ENCODE results near the gene VLDLR. TPM values are rescaled to one million over a fixed set of nuclear protein-coding genes. Genes with fewer than 3 reads are reported as not detected.

Gene VLDLR
- total RNA-seq, 2 experiments from 2014 or later, result 7.2 to 7.4 TPM

GRCh38 chr9:2657427-2657826 lies 35.8 kb downstream of the VLDLR start:
- H3K4me3 Mint-ChIP-seq, result peak overlapping the region; percentile 37
- DNase-seq (no peak), ATAC-seq (ENCODE audit: low read depth) (no peak)
- H3K4me1 Mint-ChIP-seq, result peaks cover 23% of the 10 kb centered on the region
- no peaks in the 10 kb centered on the region for H3K9me3 Mint-ChIP-seq
- H3K27me3 Mint-ChIP-seq, result no peaks in the 10 kb centered on the region
- peaks cover 22% of the 10 kb centered on the region for H3K36me3 Mint-ChIP-seq
- H3K27ac Mint-ChIP-seq, result peak overlapping the region; percentile 71
- POLR2A ChIA-PET, result interaction anchor here (1.0 kb wide), 1 partner anchor 107 kb away, joined by 4 read pairs; no protein-coding TSS in a partner anchor

- POLR2A ChIA-PET, result no interaction called here
- Mint-ChIP-seq H3K4me1 (peaks cover 5% of the 10 kb centered on the region), H3K4me3 (no peak overlapping the region), H3K27ac (no peak overlapping the region), H3K27me3 (no peaks in the 10 kb centered on the region), H3K36me3 (peaks cover 1% of the 10 kb centered on the region), H3K9me3 (peaks cover 4% of the 10 kb centered on the region)
- no peak for ATAC-seq (ENCODE audit: low read depth)
- no peak for DNase-seq
Measured at GRCh38 chr9:2662496-2662895, 40.9 kb downstream of the VLDLR start.

GRCh38 chr9:2663461-2664173 lies 42.0 kb downstream of the VLDLR start:
- H3K4me3 Mint-ChIP-seq, result no peak overlapping the region
- peaks cover 4% of the 10 kb centered on the region for H3K4me1 Mint-ChIP-seq
- POLR2A ChIA-PET, result no interaction called here
- H3K27me3 Mint-ChIP-seq, result no peaks in the 10 kb centered on the region
- no peak overlapping the region for H3K27ac Mint-ChIP-seq
- peaks cover 1% of the 10 kb centered on the region for H3K36me3 Mint-ChIP-seq
- ATAC-seq (ENCODE audit: low read depth), result no peak
- DNase-seq, result no peak
- H3K9me3 Mint-ChIP-seq, result peaks cover 4% of the 10 kb centered on the region

DNA sequence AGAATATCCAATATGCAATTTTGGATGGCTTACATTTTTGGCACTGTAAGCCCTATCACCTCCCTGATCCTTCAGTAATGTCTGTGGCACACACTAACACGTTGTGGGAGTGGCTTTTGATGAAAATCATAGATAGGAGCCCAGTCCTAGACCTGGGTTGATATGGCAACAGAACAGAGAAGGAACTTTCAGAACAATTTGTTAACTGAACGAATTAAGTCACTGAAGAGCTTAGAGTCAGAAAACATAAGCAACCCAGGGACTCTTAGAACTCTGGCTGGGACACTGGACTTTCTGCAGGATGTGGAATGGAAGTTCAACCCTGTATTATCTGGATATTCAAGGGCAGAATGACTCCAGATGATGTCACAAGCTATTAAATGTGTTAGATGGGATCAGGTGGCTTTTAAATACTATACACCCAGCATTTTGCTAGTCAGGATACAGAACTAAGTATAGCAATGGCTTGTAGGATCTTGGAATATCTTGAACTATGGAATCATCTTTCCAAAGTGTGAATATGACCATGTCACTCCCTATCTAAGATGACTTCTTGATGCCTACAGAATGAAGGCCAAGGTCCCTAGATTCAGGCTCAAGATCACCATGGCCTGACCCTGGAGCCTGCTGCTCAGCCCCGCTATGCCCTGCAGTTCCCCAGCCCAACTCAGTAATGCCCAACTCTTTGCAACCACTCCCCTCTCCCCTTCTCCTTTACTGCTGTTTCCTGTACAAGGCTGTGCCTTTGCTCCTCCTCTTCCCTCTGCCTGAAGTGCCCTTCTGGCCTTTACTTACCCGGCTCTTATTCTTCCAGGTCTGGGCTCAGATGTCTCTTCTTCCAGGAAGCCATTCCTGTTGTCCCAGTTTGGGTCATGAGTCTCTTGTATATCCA lies 42.8 kb downstream of the VLDLR start:
- peaks cover 1% of the 10 kb centered on the region for H3K36me3 Mint-ChIP-seq
- peaks cover 4% of the 10 kb centered on the region for H3K9me3 Mint-ChIP-seq
- POLR2A ChIA-PET, result interaction anchor here (0.6 kb wide), 1 partner anchor 9 kb away, joined by 3 read pairs; no protein-coding TSS in a partner anchor
- H3K4me1 Mint-ChIP-seq, result peaks cover 4% of the 10 kb centered on the region
- H3K27me3 Mint-ChIP-seq, result no peaks in the 10 kb centered on the region
- H3K27ac Mint-ChIP-seq, result no peak overlapping the region
- ATAC-seq (ENCODE audit: low read depth) (no peak), DNase-seq (no peak)
- no peak overlapping the region for H3K4me3 Mint-ChIP-seq

- peaks cover 4% of the 10 kb centered on the region for H3K9me3 Mint-ChIP-seq
- DNase-seq, result no peak
- peaks cover 4% of the 10 kb centered on the region for H3K4me1 Mint-ChIP-seq
- H3K27ac Mint-ChIP-seq, result no peak overlapping the region
- no peaks in the 10 kb centered on the region for H3K27me3 Mint-ChIP-seq
- H3K36me3 Mint-ChIP-seq, result peaks cover 1% of the 10 kb centered on the region
- POLR2A ChIA-PET, result no interaction called here
- ATAC-seq (ENCODE audit: low read depth), result no peak
- H3K4me3 Mint-ChIP-seq, result no peak overlapping the region
Measured at GRCh38 chr9:2666569-2666968, 45.0 kb downstream of the VLDLR start.

DNA sequence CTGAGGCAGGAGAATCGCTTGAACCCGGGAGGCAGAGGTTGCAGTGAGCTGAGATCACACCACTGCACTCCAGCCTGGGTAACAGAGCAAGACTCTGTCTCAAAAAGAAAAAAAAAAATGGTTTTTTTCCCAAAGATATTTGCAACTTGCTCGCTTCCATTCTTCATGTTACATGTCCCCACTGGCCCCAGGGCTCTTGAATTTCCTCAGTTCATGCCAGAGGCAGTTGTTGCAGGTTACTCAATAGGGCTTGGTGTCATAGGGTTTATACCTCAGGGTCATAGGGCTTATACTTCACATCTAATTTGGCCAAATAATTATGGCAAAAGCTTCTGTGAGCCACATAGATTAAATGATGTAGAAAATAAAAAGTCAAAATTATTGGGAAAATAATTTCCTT lies 51.6 kb downstream of the VLDLR start:
- Mint-ChIP-seq H3K27ac (no peak overlapping the region), H3K9me3 (no peaks in the 10 kb centered on the region), H3K27me3 (peaks cover 5% of the 10 kb centered on the region), H3K4me3 (no peak overlapping the region), H3K4me1 (no peaks in the 10 kb centered on the region), H3K36me3 (no peaks in the 10 kb centered on the region)
- POLR2A ChIA-PET, result no interaction called here
- ATAC-seq (ENCODE audit: low read depth), result no peak
- no peak for DNase-seq

GRCh38 chr9:2674141-2674824 lies 52.7 kb downstream of the VLDLR start:
- no peaks in the 10 kb centered on the region for H3K4me1 Mint-ChIP-seq
- no peaks in the 10 kb centered on the region for H3K36me3 Mint-ChIP-seq
- no peaks in the 10 kb centered on the region for H3K9me3 Mint-ChIP-seq
- POLR2A ChIA-PET, result no interaction called here
- H3K27me3 Mint-ChIP-seq, result peaks cover 6% of the 10 kb centered on the region
- H3K27ac Mint-ChIP-seq, result no peak overlapping the region
- DNase-seq, result no peak
- H3K4me3 Mint-ChIP-seq, result no peak overlapping the region
- no peak for ATAC-seq (ENCODE audit: low read depth)

DNA sequence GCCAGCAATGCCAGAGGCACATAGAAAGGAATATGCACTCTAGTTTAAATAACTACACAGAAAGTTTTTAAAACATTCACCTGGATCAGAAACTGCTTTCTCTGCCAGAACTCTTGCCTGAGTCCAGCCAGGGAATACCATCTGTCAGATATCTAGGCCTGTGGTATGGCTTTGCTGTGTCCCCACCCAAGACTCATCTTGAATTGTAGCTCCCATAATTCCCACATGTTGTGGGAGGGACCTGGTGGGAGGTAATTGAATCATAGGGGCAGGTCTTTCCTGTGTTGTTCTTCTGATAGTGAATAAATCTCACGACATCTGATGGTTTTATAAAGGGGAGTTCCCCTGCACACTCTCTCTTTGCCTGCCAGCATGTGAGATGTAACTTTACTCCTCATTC lies 54.2 kb downstream of the VLDLR start:
- Mint-ChIP-seq H3K27ac (no peak overlapping the region), H3K9me3 (no peaks in the 10 kb centered on the region), H3K27me3 (peaks cover 8% of the 10 kb centered on the region), H3K4me3 (no peak overlapping the region), H3K36me3 (no peaks in the 10 kb centered on the region), H3K4me1 (no peaks in the 10 kb centered on the region)
- ATAC-seq (ENCODE audit: low read depth) (no peak), DNase-seq (no peak)
- POLR2A ChIA-PET, result no interaction called here

DNA sequence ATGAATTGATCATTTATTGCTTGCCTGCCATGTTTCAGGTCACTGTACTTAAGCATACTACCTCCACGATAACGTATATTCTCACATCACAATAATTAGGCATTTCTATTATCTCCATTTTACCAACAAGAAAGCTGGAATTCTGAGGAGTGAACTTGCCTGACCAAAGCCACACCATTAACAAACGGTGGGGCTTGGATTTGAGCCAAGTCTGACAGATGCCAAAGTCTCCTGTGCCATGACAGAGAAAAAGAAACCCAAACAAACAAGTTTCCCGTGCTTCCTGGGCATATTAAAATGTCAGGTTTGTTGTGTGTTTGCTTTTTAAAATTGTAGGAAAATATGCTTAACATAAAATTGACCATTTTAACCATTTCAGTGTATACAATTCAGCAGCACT lies 54.9 kb downstream of the VLDLR start:
- ATAC-seq (ENCODE audit: low read depth) (no peak), DNase-seq (no peak)
- H3K36me3 Mint-ChIP-seq, result no peaks in the 10 kb centered on the region
- POLR2A ChIA-PET, result no interaction called here
- H3K27me3 Mint-ChIP-seq, result peaks cover 8% of the 10 kb centered on the region
- H3K4me3 Mint-ChIP-seq, result no peak overlapping the region
- H3K9me3 Mint-ChIP-seq, result no peaks in the 10 kb centered on the region
- no peak overlapping the region for H3K27ac Mint-ChIP-seq
- H3K4me1 Mint-ChIP-seq, result no peaks in the 10 kb centered on the region

GRCh38 chr9:2677915-2678889 lies 56.6 kb downstream of the VLDLR start:
- POLR2A ChIA-PET, result no interaction called here
- Mint-ChIP-seq H3K4me3 (no peak overlapping the region), H3K27me3 (peaks cover 8% of the 10 kb centered on the region), H3K4me1 (no peaks in the 10 kb centered on the region), H3K36me3 (no peaks in the 10 kb centered on the region), H3K27ac (no peak overlapping the region), H3K9me3 (no peaks in the 10 kb centered on the region)
- ATAC-seq (ENCODE audit: low read depth) (no peak), DNase-seq (no peak)

- no peak for DNase-seq
- no peak overlapping the region for H3K27ac Mint-ChIP-seq
- H3K27me3 Mint-ChIP-seq, result peaks cover 8% of the 10 kb centered on the region
- H3K36me3 Mint-ChIP-seq, result no peaks in the 10 kb centered on the region
- POLR2A ChIA-PET, result no interaction called here
- ATAC-seq (ENCODE audit: low read depth), result no peak
- H3K4me3 Mint-ChIP-seq, result no peak overlapping the region
- H3K4me1 Mint-ChIP-seq, result no peaks in the 10 kb centered on the region
- no peaks in the 10 kb centered on the region for H3K9me3 Mint-ChIP-seq
Measured at GRCh38 chr9:2679011-2679410, 57.4 kb downstream of the VLDLR start.

DNA sequence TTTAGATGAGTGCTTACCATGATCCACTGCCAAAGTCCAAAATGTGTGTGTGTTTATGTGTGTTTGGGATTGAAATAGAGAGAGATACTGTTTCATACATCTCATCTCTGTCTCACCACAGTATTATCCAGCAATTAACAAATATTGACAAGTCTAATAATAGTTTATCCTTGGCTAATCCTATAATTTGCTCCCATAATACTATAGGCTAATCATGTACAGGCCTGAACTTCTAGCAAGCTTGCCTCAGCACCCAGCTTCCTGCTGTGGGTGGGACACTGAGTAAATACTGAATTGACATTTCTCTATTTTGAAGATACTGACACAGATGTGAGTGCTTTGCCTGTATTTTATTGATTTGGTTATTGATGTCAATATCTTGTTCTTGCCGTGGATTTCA lies 60.4 kb downstream of the VLDLR start:
- no peak for ATAC-seq (ENCODE audit: low read depth)
- Mint-ChIP-seq H3K27ac (no peak overlapping the region), H3K27me3 (peaks cover 8% of the 10 kb centered on the region), H3K36me3 (no peaks in the 10 kb centered on the region), H3K9me3 (no peaks in the 10 kb centered on the region), H3K4me1 (no peaks in the 10 kb centered on the region), H3K4me3 (no peak overlapping the region)
- DNase-seq, result no peak
- POLR2A ChIA-PET, result interaction anchor here (1.8 kb wide), 1 partner anchor 59 kb away, joined by 3 read pairs; no protein-coding TSS in a partner anchor

DNA sequence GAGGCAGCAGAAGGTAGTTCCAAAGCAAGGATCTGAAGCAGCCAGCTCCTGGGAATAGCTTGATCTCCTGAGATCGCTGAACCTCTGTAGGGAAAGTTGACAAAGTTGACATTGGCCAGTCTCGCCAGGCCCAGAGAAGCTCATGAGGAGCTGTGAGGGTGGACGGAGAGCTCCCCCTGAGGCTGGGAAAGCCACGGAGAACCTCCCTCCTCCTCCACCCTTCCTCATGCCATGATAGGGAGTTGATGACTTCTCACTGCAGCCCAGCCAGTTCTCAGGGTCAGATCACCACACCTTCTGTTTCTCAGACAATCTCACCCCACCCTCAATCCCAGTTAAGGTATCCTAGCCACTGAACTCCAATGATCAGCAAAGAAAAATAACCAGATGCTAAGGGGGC lies 65.3 kb downstream of the VLDLR start:
- POLR2A ChIA-PET, result no interaction called here
- Mint-ChIP-seq H3K36me3 (no peaks in the 10 kb centered on the region), H3K4me3 (no peak overlapping the region), H3K27ac (no peak overlapping the region), H3K27me3 (no peaks in the 10 kb centered on the region), H3K9me3 (no peaks in the 10 kb centered on the region), H3K4me1 (no peaks in the 10 kb centered on the region)
- ATAC-seq (ENCODE audit: low read depth) (no peak), DNase-seq (no peak)

Data from activated naive CD8-positive, alpha-beta T cell treated with anti-CD3 and anti-CD28 coated beads, Interleukin-2, amount 10 ng/mL, durations not matched to agents 7 days and 5 days (primary cell).